ENCODE data around the gene CARM1.
"Not testable (repeated sequence)": the region's sequence is repeated elsewhere in the genome, so short reads cannot be mapped to it uniquely, and the experiment has no call there.

CARM1 gene

DNA sequence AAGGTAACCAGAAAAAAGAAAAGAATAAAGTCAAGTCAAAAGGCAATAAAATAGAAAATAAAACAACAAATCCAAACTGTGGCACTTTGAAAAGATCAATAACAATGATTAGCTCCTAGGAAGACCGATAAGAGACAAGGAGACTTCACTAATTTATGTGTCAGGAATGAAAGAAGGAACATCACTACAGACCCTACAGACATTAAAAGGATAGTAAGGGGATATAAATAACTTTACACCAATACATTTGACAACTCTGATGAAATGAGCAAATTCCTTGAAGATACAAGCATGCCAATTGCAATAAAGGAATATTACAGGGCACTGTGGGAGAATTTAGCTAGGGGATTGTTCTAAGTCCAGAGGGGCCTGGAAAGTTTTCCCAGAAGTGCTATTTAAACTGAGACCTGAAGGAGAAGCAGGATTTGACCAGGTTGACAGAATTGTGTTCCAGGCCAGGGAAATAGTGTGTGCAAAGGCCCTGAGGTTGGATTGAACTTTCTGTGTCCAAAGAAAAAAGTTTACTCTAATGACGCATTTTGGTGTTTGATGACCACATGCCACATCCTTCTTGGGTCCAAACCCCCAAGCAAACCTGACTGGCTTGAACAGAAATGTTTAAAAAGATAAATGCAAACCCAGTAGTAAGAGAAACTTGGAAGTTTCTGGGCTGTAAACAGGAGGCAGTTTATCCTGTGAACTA, 24.7 kb upstream of the CARM1 start:
- no peak for DNase-seq (ENCODE audit: low read depth in 2 of 2)

DNA sequence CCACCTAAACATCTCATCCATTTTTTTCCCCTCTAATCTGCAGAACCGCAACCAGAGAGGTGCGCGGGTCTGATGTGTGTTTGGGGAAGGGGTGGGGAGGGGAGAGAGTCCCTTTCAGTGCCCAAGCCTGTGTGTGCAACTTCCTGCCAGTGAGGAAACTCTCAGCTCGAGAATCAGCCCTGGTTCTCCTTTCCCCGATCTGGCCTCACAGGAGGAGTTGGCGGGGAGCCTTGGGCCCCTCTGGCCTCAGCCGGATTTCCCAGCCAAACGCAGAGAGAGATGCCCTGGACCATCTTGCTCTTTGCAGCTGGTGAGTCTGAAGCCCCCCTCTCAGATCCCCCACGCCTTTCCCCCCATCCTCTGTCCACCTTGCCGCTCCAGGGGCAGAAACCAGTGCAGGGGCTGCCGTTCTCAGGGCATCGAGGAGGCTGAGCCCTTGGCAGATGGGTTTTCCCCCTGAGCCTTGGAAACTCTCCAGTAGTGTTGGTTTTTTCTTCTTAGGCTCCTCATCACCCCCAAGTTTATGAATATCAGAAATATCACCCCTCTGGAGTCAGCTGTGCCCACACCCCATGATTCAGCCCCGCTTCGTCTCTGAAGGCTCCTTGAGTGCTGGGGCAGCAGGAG, 23.0 kb upstream of the CARM1 start, which contains the start of gene C19orf38:
C19orf38 (plus strand) TSS at position 186 of the 627 bp plus-strand sequence; CDS start at position 280, 94 bp downstream.
- no peak for DNase-seq (ENCODE audit: low read depth in 2 of 2)

DNA sequence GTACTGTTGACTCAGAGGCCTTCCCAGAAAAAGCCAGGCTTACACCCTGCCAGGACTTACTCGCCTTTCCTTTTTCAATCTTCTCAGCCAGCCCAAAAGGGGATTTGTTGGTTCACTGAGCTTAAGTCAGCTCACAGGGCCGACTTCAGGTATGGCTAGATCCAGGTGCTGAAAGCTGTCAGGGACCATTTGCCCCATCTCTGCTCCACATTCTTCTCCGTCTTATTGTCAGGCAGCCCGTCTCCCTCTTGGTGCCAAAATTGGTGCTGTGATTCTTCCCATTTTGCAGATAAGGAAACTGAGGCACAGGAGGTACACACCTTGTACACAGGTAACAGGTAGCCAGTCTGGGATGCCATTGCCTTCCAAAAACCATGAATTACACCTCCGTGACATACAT, 20.7 kb upstream of the CARM1 start:
- no peak for DNase-seq (ENCODE audit: low read depth in 2 of 2)

DNA sequence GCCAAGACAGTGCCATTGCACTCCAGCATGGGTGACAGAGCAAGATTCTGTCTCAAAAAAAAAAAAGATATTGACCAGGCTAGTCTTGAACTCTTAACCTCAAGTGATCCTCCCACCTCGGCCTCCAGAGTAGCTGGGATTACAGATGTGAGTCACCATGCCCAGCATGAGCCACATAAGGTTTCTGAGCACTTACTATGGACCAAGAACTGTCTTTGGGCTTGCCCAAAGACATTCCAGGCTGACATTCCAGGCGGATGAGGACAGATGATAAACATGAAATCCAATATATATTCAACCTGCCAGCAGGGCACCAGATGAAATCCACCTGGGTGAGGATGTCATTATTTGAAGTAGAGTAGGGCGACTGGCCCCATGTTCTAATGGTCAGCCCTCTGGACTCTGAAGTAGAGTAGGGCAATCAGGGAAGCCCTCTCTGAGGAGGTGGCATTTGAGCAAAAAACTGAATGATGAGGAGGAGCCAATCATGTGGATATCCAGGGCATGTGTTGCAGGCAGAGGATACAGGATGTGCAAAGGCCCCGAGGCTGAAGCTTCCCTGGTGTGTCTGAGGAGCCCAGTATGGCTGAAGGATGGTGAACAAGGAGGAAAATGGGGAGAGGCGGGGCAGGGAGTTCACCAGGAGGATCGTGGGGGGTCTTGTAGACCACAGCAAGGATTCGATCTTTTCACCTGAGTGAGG, 19.1 kb upstream of the CARM1 start:
- DNase-seq (ENCODE audit: low read depth in 2 of 2), result no peak

DNA sequence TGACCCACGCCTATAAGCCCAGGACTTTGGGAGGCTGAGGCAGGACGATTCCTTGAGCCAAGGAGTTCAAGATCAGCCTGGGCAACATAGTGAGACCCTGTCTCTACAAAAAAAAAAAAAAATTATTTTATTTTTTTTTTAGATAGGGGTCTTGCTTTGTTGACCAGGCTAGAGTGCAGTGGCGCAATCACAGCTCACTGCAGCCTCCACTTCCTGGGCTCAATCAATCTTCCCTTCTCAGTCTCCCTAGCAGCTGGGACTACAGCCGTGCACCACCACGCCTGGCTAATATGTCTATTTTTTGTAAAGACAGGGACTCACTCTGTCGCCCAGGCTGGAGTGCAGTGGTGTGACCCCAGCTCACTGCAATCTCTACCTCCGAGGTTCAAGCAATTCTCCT, 18.4 kb upstream of the CARM1 start:
- DNase-seq (ENCODE audit: low read depth in 2 of 2), result no peak

DNA sequence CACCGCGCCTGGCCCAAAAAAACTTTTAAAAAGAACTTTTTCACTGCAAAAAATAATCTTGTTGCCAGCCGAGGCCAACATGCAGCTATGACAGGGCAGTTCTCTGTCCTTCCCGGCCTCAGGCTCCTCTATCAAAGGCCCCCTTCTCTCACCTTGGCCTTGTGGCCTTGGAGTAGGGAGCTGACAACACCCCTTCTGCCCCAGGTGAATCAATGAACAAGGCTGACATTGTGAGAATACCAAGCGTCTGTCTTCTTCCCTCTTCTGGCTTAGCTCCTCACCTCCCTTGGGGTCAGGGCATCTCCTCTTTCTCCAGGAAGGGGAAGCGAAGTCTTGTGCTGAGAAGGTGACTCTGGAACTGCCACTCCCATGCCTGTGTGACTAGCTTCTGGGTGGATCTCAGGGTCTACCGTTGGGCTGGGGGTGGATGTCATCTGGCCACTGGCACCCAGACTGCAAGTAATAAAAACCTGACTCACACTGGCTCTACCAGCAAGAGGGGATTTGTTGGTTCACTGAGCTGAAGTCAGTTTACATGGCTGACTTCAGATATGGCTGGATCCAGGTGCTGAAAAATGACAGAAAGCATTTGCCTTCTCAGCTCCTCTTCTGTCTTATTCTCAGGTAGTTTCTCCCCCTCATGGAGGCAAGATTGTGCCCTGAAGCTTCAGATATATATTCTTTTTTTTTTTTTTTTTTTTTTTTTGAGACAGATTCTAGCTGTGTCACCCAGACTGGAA, 16.8 kb upstream of the CARM1 start:
- no peak for DNase-seq (ENCODE audit: low read depth in 2 of 2)

DNA sequence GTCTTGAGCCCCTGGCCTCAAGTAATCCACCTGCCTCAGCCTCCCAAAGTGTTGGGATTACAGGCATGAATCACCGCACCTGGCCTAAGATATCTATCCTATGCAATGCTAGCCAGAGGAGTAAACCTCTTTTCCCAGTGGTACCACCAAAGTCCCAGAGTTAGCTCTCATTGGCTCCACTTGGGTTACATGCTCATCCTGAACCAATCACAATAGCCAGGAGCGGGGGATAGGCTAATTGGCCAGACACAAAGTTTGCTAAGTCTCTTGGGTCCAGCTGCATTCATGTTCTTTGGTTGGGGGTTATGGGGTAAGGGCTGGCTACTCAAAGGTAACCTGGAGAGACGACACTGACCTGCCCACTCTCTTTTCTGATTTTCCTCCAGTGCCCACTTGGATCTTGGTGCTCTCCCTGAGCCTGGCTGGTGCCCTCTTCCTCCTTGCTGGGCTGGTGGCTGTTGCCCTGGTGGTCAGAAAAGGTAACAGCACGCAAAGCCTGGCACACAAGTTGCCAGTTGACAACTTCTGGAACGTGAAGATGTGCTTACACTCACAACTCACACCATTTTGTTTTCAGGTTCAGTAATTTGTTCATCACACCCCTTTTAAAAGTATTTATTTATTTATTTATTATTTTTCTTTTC, 15.4 kb upstream of the CARM1 start:
- no peak for DNase-seq (ENCODE audit: low read depth in 2 of 2)

DNA sequence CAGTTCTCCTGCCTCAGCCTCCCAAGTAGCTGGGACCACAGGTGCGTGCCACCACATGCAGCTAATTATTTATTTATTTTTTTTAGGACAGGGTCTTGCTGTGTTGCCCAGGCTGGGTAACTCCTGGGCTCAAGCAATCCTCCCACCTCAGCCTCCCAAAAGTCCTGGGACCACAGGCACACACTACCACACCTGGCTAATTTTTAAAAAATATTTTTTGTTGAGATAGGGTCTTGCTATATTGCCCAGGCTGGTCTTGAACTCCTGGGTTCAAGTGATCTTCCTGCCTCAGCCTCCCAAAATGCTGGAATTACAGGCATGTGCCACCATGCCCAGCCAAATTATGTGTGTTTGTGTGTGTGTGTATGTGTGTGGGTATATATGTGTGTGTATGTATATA, 14.5 kb upstream of the CARM1 start:
- DNase-seq (ENCODE audit: low read depth in 2 of 2), result not testable (repeated sequence)

DNA sequence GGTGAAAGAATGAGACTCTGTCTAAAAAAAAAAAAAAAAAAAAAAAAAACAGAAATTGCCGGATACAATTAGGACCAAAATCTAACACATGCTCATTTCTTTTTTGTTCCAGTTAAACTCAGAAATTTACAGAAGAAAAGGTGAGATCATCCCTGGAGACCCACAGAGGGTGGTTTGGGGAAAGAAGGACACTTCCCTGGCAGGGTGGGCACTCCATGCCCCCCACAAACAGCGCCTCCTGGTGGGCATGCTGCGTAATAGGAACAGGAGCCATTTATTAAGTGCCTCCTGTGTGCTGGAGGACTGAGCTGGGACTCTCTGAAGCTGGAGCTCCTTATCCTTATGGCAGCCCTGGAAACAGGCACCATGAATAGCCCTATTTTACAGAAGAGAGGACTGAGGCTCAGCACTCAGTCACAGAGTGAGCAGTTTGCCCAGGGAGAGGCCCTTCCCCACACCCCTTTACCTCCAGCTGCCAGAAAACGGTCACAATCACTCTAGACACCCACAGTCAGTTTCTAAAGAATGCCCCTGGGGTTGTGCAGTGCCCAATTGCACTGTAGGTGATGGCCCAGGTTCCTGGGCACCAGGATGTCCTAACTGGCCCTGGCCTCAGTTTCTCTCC, 13.0 kb upstream of the CARM1 start:
- DNase-seq (ENCODE audit: low read depth in 2 of 2), result no peak

DNA sequence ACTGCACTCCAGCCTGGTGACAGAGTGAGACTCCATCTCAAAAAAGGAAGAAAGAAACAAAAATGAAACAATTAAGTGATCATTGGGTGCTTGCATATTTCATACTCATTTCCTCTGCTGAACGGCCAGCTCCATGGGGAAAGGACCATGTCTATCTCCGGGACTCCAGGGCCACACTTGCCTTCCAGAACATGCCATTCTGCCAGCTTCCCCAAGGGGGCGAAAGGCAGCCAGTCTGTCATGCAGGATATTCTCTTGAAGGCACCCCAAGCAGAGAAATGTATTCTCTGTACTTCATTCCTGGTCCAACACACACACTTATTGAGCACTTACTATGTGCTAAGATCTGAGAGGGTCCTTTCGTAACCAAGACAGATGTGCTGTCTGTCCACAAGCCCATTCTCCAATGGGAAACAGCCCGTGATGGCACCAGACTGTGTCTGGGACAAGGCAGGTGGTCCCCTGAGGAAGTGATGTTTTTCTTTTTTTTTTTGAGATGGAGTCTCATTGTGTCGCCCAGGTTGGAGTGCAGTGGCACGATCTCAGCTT, 10.2 kb upstream of the CARM1 start:
- no peak for DNase-seq (ENCODE audit: low read depth in 2 of 2)

DNA sequence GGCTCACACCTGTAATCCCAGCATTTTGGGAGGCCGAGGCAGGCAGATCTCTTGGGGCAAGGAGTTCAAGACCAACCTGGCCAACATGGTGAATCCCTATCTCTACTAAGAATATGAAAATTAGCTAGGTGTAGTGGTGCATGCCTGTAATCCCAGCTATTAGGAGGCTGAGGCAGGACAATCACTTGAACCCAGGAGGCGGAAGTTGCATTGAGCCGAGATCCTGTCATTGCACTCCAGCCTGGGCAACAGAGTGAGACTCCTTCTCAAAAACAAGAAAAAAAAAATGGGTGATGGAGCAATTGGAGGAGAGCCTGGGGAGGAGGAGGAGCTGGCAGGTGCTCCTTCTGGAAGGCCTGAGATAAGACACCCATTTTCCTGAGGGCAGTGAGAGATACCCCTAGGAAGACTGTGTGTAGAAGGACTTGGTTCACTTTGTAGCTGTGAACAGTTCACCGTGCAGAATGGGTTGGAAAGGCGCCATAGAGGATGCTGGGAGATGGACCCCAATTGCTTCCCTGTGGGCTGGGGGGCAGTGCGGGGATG, 8.7 kb upstream of the CARM1 start:
- DNase-seq (ENCODE audit: low read depth in 2 of 2), result no peak

DNA sequence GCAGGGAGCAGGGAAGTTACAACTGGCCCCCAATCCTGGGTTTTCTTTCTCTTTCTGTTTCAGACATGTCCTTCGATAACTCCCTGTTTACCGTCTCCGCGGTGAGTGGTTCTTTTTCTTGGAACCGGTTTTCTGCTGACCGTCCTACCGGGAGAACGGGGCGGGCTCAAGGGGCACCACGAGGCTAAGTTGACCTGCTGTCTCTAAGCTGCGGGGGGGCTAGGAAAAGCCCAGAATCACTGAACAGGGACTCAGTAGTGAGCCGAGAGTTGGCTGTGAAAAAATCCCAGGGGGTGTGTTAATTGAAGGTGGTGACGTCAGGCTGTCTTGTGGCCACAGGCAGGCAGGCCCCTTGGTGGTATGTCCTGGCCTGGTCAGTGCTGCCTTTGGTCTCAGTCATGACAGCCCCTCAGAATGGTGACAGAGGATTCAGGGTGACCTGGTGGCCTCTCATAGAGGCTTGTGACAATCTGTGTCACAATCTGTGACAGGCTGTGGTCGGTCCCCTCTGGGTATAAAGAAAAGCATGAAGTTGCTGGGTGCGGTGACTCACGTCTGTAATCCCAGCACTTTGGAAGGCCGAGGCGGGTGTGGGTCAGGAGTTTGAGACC, 8.1 kb upstream of the CARM1 start:
- no peak for DNase-seq (ENCODE audit: low read depth in 2 of 2)

DNA sequence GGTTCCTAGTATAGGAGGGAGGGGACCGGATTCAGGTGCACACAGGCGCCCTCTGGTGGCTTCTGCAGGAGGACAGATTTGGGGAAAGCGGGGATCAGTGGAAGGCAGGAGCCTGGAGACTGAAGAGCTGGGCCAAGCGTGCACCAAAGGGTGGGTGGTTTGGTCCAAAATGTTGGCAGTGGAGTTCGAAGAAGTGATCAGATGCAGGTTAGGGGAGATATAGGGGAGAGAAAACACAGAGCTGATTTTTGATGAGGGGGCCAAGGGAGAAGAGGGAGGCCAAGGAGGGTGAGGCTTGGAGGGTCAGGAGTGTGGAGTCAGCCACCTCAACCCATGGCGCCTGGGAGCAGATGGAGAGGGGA, 6.8 kb upstream of the CARM1 start:
- peak; percentile 76 to 77 for DNase-seq (ENCODE audit: low read depth in 2 of 2)

DNA sequence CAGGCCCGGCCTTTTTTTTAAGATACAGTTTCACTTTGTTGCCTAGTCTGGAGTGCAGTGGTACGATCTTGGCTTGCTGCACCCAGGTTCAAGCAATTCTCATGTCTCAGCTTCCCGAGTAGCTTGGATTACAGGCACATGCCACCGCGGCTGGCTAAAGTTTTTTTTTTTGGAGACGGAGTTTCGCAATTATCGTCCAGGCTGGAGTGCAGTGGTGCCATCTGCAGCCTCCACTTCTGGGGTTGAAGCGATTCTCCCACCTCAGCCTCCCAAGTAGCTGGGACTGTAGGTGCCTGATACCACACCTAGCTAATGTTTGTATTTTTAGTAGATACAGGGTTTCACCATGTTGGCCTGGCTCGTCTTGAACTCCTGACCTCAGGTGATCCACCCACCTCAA, 4.9 kb upstream of the CARM1 start:
- no peak for DNase-seq (ENCODE audit: low read depth in 2 of 2)

DNA sequence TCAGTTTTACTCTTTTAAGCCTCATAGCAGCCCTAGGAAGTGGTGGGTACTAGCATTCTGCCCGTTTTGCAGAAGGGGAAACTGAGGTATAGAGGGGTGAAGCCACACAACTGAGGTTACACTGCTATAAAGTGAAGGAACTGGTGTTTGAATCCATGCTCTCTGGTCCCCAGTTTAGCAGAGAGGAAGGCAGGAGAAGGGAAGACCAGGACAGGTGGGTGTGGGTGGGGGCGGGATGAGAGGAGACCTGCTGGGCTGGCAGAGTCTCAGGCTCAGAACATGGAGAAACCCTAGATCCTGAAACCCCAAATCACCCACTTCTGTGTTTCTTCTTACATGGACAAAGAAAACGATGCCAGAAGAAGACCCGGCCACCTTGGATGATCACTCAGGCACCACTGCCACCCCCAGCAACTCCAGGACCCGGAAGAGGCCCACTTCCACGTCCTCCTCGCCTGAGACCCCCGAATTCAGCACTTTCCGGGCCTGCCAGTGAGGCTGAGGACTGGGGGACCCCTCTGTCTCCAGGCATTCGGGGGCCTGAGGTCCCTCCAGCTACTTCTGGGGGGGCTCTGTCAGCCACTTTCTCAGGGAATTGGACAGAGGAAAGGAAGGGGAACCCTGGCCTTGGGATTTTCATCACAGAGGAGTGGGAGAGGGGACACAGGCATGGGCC, 2.3 kb upstream of the CARM1 start:
- no peak for DNase-seq (ENCODE audit: low read depth in 2 of 2)

DNA sequence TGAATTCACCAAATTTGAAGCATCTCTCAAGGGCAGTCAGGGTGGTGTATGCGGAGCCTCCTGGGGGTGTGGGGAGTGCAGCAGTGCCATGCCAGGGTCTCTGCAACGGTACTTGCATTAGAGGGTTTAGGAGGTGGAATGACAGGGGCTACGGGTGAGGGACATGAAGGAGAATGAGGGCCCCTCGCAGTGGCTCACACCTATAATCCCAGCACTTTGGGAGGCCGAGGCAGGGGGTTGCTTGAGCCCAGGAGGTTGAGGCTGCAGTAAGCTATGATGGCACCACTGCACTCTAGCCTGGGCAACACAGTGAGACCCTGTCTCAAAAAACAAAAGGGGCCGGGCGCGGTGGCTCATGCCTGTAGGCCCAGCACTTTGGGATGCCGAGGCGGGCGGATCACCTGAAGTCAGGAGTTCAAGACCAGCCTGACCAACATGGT, 1.5 kb upstream of the CARM1 start:
- not testable (repeated sequence) for DNase-seq (ENCODE audit: low read depth in 2 of 2)

DNA sequence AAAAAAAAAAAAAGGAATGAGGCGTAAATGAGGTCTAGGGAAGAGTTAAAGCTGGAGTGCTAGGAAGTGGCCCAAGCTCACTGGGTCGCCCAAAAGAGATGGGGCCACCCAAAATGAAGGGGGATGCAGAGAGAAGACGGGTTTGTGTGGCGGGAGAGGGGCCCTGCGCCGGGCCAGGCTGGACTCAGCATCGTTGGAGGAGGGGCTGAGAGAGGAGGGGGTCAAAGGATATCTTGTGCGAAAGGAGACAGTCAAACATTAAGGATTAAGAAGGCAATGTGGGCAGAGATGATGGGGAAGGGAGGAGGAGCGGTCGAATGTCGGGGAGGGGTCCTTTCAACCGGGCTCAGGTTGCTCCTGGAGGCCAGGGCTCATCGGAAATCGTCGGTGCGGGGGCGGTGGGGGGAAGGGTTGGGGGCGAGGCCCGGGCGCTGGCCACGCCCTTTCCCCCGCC, 825 bp upstream of the CARM1 start:
- DNase-seq (ENCODE audit: low read depth in 2 of 2), result no peak

DNA sequence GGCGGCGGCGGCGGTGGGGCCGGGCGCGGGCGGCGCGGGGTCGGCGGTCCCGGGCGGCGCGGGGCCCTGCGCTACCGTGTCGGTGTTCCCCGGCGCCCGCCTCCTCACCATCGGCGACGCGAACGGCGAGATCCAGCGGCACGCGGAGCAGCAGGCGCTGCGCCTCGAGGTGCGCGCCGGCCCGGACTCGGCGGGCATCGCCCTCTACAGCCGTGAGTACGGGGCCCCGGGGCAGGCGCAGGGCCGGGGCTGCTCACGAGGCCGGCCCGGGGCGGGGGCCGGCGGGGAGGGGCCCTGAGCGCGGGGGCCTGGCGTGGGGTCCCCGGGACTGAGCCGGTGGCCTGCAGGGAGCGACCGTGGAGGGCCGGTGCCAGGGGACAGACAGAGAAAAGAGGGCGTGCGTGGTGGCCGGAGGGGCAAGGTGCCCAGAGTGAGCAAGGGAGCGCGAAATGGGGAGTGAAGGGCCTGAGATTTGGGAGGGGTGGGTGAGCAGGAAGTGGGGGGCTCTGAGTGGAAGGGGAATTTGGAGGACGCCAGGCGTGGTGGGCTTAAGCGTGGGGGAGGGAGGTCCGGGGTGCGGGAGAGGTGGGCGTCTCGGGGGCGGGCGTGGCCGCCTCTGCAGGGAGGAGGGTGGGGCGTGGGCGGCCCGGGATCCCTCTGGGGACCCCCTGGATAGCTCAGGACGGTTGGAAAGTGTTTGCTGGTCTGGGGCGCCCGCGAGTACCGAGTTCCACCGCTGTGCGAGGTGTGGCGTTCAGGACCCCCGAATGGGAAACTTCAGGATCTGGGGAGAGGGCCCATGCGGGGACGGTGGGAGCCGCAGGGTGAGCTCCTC, 575 bp downstream of the CARM1 start:
- peak in 1 of 2 donors; percentile 35 for DNase-seq (ENCODE audit: low read depth in 2 of 2)
